ENCODE results near the gene SLC25A13.
"Not testable (repeated sequence)": the region's sequence is repeated elsewhere in the genome, so short reads cannot be mapped to it uniquely, and the experiment has no call there.

SLC25A13 gene, protein sequence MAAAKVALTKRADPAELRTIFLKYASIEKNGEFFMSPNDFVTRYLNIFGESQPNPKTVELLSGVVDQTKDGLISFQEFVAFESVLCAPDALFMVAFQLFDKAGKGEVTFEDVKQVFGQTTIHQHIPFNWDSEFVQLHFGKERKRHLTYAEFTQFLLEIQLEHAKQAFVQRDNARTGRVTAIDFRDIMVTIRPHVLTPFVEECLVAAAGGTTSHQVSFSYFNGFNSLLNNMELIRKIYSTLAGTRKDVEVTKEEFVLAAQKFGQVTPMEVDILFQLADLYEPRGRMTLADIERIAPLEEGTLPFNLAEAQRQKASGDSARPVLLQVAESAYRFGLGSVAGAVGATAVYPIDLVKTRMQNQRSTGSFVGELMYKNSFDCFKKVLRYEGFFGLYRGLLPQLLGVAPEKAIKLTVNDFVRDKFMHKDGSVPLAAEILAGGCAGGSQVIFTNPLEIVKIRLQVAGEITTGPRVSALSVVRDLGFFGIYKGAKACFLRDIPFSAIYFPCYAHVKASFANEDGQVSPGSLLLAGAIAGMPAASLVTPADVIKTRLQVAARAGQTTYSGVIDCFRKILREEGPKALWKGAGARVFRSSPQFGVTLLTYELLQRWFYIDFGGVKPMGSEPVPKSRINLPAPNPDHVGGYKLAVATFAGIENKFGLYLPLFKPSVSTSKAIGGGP

DNA sequence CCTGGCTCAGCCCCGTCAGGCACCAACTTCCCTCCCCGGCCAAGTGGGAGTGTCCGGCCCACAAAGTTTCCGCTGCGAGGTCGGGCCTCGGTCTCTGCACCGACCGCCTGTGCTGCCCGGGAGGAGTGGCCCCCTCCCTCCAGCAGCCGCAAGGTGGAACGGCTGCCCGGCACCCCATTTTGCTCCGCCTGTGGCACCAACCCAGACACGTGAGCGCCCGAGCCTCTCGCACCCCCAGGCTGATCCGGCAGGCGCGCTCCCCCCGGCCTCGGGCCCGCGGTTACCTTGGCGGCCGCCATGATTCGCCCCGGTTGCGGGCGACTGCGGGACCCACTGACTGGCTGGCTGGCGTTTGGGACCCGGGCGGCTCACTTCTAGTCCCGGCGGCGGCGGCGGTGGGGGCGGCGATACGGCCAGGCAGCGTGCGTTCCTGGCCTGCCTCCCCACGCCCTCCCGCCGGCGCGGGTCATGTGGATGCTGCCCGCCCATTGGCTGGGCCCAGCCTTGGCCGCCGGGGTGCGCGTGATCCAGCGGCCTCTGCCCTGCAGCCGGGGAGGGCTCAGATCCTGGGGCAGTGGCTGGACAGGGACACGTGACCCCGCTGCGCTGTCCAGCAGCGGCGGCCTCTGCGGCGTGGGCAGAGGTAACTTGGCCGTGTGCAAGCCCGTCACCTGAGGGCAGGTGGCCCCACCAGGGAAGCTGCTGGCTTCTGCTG is at the start of gene SLC25A13:
TSS of gene SLC25A13 (minus strand) at position 441 of the 715 bp plus-strand sequence. CDS start at position 299, 142 bp downstream.
- peak within 1 kb of the TSS; percentile 81 for H3K4me3 ChIP-seq (ENCODE audit: low read depth, low read length)
- DNase-seq (ENCODE audit: low read depth), result no peak

DNA sequence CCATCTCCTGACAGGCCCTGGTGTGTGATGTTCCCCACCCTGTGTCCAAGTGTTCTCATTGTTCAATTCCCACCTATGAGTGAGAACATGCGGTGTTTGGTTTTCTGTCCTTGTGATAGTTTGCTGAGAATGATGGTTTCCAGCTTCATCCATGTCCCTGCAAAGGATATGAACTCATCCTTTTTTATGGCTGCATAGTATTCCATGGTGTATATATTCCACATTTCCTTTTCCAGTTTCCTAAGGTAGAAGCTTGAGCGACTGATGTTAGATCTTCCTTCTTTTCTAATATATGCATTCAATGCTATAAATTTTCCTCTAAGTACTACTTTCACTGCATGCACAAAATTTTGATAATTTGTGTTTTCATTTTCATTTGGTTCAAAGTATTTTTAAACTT is 44.0 kb upstream of the SLC25A13 start:
- not testable (repeated sequence) for DNase-seq (ENCODE audit: low read depth); H3K4me3 ChIP-seq (ENCODE audit: low read depth, low read length)

GRCh38 chr7:96361116-96361857 is 39.4 kb upstream of the SLC25A13 start:
- H3K4me3 ChIP-seq (ENCODE audit: low read depth, low read length), result no peak overlapping the region
- no peak for DNase-seq (ENCODE audit: low read depth)

DNA sequence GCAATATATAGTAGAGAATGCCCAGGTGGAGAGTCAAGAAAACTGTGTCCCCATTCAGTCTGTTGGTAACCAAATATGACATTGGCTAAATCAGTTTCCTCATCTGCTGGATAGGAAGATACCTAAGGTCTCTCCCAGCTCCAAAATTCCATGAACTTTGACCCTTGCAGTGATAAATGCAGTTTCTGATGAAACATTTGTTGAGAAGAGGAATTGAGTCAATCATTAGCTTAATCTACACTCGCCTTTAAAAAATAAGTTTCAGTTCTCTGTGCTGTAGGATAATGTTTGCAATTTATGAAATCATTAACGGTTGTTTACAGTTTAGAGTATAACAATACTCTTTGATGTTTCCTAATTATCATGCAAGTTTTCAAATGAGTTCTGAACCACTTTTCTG is 38.0 kb upstream of the SLC25A13 start:
- H3K4me3 ChIP-seq (ENCODE audit: low read depth, low read length), result no peak overlapping the region
- no peak for DNase-seq (ENCODE audit: low read depth)

DNA sequence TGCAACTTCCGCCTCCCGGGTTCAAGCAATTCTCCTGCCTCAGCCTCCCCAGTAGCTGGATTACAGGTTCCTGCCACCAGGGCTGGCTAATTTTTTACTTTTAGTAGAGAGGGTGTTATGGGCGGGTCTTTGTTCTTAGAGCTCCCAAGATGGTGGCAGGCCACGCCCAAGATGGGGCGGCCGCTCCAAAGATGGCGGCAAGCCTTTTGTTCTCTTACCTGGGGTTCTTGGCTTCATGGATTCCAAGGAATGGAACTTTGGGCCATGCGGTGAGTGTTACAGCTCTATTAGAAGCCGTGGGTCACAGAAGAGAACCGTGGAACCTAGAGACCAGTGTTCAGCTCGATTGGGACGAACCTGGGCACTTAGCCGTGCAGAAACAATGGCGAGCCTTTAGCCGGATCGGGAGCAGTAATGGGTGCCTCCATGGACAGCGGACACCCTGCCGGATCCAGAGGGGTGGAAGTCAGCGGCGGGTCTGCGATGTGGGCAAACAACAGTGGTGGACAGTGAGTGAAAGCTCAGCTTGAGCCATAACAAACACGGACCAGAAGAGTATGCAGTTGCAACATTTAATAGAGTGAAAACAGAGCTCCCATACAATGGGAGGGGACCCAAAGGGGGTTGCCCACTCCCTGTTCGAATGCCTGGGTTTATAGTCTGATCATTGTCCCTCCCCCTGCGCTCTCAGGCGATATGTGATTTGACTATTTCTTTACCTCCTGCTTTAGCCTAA is 36.5 kb upstream of the SLC25A13 start:
- H3K4me3 ChIP-seq (ENCODE audit: low read depth, low read length); DNase-seq (ENCODE audit: low read depth): not testable (repeated sequence)

- DNase-seq (ENCODE audit: low read depth), result no peak
- H3K4me3 ChIP-seq (ENCODE audit: low read depth, low read length), result no peak overlapping the region
These were observed 34.1 kb upstream of the SLC25A13 start for GRCh38 chr7:96355990-96356506.

DNA sequence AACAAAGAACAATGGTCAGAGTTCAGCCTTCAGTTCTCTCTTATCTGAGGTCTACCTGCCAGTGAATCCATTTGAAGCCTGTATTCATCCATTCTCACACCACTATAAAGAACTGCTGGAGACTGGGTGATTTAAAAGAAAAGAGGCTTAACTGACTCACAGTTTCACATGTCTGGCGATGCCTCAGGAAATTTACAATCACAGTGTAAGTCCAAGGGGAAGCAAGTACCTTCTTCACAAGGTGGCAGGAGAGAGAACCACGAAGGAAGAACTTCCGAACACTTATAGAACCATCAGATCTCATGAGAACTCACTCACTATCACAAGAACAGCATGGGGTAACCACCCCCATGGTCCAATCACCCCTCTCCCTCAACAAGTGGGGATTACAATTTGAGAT is 33.0 kb upstream of the SLC25A13 start:
- DNase-seq (ENCODE audit: low read depth), result no peak
- H3K4me3 ChIP-seq (ENCODE audit: low read depth, low read length), result no peak overlapping the region

- no peak overlapping the region for H3K4me3 ChIP-seq (ENCODE audit: low read depth, low read length)
- no peak for DNase-seq (ENCODE audit: low read depth)
These were observed 27.7 kb upstream of the SLC25A13 start for GRCh38 chr7:96349572-96349971.

DNA sequence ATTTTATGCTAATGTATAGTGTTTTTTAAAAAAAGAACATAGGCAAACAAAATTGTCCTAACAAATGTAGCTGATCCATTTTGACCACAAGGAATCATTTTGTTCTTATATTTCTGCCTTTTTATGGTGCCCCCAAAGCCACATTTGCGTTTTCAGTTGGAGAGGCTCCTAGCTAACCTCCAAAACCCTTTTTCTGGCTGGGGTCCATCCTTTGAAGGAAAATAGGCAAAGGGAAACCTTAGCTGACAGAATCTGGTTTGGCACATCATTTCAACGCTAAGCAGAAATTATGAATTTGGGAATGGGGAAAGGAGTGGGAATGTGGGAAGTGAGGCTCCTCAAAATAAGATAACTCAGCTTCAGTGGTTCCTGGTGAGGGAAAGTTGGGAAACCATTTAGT is 25.6 kb upstream of the SLC25A13 start:
- H3K4me3 ChIP-seq (ENCODE audit: low read depth, low read length), result no peak overlapping the region
- no peak for DNase-seq (ENCODE audit: low read depth)

DNA sequence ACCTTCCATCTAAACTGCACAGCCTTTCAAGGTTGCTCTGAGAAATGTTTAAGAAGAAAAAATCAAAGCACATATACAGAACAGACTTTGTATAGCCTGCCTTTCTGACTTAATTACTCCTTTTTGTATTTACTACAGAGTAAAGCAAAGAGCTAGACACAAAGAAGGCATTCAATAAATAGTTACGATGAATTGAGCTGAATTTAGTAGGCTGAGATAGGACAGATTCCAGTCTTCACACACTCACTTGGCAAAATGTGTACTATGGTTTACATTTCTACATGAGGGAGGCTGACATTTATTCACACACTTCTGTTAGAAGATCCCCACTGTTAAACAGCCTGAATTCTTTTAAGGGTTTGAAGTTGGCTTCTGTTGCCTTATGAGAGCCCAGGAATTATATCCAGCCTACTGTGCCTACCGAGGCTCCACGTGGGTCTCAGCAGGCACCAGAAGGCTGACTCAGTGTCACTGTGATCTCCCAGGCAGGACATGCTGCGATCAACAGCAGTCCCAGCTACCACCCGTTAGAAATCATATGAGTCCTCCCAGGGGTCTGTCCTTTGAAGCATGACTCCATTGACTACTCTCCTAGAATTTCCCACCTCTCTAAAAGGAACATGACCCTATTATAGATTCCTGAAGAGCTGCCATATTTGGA is 24.5 kb upstream of the SLC25A13 start:
- no peak for DNase-seq (ENCODE audit: low read depth)
- H3K4me3 ChIP-seq (ENCODE audit: low read depth, low read length), result no peak overlapping the region

GRCh38 chr7:96344236-96344635 is 22.3 kb upstream of the SLC25A13 start:
- no peak overlapping the region for H3K4me3 ChIP-seq (ENCODE audit: low read depth, low read length)
- no peak for DNase-seq (ENCODE audit: low read depth)

- no peak for DNase-seq (ENCODE audit: low read depth)
- H3K4me3 ChIP-seq (ENCODE audit: low read depth, low read length), result no peak overlapping the region
These were observed 20.2 kb upstream of the SLC25A13 start for GRCh38 chr7:96342049-96342448.

- no peak for DNase-seq (ENCODE audit: low read depth)
These were observed 15.6 kb upstream of the SLC25A13 start for GRCh38 chr7:96337519-96337918.

DNA sequence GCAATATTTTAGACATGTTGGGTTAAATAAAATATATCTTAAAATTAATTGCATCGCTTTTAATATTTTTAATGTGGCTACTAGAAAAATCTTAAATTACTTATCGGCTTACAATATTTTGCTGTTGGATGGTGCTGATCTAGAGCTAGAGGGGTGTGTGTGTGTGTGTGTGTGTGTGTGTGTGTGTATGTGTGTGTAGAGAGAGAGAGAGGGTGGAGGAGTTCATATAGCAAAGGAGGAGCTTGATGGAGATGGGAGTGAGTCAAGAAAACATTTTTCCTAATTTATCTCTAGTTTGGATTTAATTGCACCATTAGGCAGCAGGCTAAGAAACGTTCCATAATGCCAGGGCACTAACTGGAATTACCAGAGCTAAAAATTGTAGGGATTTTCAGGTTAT is 10.4 kb upstream of the SLC25A13 start:
- H3K4me3 ChIP-seq (ENCODE audit: low read depth, low read length), result no peak overlapping the region
- DNase-seq (ENCODE audit: low read depth), result no peak

More at GRCh38 chr7:96337519-96337918, 15.6 kb upstream of the SLC25A13 start:
- H3K4me3 ChIP-seq (ENCODE audit: low read depth, low read length), result no peak overlapping the region

GRCh38 chr7:96331775-96332174 is 9.9 kb upstream of the SLC25A13 start:
- no peak for DNase-seq (ENCODE audit: low read depth)
- no peak overlapping the region for H3K4me3 ChIP-seq (ENCODE audit: low read depth, low read length)

- no peak for DNase-seq (ENCODE audit: low read depth)
- H3K4me3 ChIP-seq (ENCODE audit: low read depth, low read length), result no peak overlapping the region
These were observed 9.3 kb upstream of the SLC25A13 start for GRCh38 chr7:96331233-96331632.

DNA sequence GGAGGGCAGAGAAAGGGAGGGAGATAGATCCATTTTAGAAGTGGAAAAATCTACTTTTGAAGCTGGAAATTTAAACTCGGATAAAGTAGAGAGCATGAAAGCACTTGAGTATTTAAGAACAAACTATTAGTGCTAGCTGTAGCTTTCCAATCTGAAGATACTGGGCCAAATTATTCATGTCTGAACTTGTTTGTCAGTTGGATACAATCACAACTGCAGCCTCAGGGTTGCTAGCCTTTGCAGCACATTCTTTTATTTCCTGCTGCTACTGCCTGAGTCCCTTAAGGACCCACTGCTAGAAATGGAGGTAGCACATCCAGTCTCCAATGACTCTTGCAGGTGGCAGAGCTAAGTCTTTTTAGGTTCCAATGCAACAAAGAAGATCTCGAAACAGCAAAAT is 8.3 kb upstream of the SLC25A13 start:
- DNase-seq (ENCODE audit: low read depth), result no peak
- H3K4me3 ChIP-seq (ENCODE audit: low read depth, low read length), result no peak overlapping the region

- no peak for DNase-seq (ENCODE audit: low read depth)
- no peak overlapping the region for H3K4me3 ChIP-seq (ENCODE audit: low read depth, low read length)
These were observed 7.3 kb upstream of the SLC25A13 start for GRCh38 chr7:96329241-96329640.

All from skeletal muscle cell (primary cell).